ENCODE measurements around the gene ZNF365. TPM values are rescaled to one million over a fixed set of nuclear protein-coding genes. Genes with fewer than 3 reads are reported as not detected.

The ZNF365 gene
- total and polyA plus RNA-seq, 2 of the 8 experiments (the other 6 are each of a cell fraction or from before 2014, with no cell fraction given): 0.41 to 0.43 TPM

DNA sequence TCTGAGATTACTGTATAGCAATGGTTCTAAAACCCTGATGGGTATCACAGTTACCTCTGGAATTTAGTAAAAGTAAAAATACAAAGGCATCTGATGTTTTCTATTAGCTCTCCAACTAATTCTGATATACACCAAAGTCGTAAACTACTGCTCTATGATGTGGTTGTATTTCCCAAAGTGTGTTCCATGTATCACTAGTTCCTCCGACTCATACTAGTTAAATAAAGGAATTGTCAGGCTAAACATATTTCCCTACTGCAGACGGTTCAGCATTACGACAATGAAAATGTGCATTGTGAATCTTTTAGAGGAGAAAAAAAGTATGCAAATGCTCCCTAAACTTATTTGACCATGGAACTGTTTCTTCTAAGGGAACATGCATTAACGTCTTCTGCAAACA, 38.9 kb downstream of the ZNF365 start (continued):
- TF ChIP-seq, protein P1, sequence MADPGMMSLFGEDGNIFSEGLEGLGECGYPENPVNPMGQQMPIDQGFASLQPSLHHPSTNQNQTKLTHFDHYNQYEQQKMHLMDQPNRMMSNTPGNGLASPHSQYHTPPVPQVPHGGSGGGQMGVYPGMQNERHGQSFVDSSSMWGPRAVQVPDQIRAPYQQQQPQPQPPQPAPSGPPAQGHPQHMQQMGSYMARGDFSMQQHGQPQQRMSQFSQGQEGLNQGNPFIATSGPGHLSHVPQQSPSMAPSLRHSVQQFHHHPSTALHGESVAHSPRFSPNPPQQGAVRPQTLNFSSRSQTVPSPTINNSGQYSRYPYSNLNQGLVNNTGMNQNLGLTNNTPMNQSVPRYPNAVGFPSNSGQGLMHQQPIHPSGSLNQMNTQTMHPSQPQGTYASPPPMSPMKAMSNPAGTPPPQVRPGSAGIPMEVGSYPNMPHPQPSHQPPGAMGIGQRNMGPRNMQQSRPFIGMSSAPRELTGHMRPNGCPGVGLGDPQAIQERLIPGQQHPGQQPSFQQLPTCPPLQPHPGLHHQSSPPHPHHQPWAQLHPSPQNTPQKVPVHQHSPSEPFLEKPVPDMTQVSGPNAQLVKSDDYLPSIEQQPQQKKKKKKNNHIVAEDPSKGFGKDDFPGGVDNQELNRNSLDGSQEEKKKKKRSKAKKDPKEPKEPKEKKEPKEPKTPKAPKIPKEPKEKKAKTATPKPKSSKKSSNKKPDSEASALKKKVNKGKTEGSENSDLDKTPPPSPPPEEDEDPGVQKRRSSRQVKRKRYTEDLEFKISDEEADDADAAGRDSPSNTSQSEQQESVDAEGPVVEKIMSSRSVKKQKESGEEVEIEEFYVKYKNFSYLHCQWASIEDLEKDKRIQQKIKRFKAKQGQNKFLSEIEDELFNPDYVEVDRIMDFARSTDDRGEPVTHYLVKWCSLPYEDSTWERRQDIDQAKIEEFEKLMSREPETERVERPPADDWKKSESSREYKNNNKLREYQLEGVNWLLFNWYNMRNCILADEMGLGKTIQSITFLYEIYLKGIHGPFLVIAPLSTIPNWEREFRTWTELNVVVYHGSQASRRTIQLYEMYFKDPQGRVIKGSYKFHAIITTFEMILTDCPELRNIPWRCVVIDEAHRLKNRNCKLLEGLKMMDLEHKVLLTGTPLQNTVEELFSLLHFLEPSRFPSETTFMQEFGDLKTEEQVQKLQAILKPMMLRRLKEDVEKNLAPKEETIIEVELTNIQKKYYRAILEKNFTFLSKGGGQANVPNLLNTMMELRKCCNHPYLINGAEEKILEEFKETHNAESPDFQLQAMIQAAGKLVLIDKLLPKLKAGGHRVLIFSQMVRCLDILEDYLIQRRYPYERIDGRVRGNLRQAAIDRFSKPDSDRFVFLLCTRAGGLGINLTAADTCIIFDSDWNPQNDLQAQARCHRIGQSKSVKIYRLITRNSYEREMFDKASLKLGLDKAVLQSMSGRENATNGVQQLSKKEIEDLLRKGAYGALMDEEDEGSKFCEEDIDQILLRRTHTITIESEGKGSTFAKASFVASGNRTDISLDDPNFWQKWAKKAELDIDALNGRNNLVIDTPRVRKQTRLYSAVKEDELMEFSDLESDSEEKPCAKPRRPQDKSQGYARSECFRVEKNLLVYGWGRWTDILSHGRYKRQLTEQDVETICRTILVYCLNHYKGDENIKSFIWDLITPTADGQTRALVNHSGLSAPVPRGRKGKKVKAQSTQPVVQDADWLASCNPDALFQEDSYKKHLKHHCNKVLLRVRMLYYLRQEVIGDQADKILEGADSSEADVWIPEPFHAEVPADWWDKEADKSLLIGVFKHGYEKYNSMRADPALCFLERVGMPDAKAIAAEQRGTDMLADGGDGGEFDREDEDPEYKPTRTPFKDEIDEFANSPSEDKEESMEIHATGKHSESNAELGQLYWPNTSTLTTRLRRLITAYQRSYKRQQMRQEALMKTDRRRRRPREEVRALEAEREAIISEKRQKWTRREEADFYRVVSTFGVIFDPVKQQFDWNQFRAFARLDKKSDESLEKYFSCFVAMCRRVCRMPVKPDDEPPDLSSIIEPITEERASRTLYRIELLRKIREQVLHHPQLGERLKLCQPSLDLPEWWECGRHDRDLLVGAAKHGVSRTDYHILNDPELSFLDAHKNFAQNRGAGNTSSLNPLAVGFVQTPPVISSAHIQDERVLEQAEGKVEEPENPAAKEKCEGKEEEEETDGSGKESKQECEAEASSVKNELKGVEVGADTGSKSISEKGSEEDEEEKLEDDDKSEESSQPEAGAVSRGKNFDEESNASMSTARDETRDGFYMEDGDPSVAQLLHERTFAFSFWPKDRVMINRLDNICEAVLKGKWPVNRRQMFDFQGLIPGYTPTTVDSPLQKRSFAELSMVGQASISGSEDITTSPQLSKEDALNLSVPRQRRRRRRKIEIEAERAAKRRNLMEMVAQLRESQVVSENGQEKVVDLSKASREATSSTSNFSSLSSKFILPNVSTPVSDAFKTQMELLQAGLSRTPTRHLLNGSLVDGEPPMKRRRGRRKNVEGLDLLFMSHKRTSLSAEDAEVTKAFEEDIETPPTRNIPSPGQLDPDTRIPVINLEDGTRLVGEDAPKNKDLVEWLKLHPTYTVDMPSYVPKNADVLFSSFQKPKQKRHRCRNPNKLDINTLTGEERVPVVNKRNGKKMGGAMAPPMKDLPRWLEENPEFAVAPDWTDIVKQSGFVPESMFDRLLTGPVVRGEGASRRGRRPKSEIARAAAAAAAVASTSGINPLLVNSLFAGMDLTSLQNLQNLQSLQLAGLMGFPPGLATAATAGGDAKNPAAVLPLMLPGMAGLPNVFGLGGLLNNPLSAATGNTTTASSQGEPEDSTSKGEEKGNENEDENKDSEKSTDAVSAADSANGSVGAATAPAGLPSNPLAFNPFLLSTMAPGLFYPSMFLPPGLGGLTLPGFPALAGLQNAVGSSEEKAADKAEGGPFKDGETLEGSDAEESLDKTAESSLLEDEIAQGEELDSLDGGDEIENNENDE (IDR thresholded peaks at IDR 0.05; ENCODE audit: insufficient replicate concordance, low read length): no peak
- TF ChIP-seq, protein P2, sequence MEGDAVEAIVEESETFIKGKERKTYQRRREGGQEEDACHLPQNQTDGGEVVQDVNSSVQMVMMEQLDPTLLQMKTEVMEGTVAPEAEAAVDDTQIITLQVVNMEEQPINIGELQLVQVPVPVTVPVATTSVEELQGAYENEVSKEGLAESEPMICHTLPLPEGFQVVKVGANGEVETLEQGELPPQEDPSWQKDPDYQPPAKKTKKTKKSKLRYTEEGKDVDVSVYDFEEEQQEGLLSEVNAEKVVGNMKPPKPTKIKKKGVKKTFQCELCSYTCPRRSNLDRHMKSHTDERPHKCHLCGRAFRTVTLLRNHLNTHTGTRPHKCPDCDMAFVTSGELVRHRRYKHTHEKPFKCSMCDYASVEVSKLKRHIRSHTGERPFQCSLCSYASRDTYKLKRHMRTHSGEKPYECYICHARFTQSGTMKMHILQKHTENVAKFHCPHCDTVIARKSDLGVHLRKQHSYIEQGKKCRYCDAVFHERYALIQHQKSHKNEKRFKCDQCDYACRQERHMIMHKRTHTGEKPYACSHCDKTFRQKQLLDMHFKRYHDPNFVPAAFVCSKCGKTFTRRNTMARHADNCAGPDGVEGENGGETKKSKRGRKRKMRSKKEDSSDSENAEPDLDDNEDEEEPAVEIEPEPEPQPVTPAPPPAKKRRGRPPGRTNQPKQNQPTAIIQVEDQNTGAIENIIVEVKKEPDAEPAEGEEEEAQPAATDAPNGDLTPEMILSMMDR (IDR thresholded peaks at IDR 0.05; ENCODE audit: control extremely low read depth in 1 of 3, insufficient read depth in 1 of 3, low read depth in 1 of 3, low read length in 3 of 3): no peak
- TF ChIP-seq GABPA (IDR thresholded peaks at IDR 0.05; ENCODE audit: borderline replicate concordance, insufficient read depth, low read length): no peak
- TF ChIP-seq KDM5A (IDR thresholded peaks at IDR 0.05; ENCODE audit: low read length): no peak
- TF ChIP-seq SIRT6 (IDR thresholded peaks at IDR 0.05; ENCODE audit: low read length): no peak
- TF ChIP-seq JUN (IDR thresholded peaks at IDR 0.05; ENCODE audit: low read depth, low read length): no peak
- no peak for TF ChIP-seq KDM4A (IDR thresholded peaks at IDR 0.05; ENCODE audit: low read depth, low read length, severe bottlenecking)
- TF ChIP-seq GTF2F1 (IDR thresholded peaks at IDR 0.05; ENCODE audit: borderline replicate concordance, low read depth, low read length): no peak

Measured in H1 (cell line).